ENCODE results near the gene SH3RF3. TPM values are rescaled to one million over a fixed set of nuclear protein-coding genes. Genes with fewer than 3 reads are reported as not detected.
A peak's percentile ranks its signal among the peaks of the same experiment; 100 is the strongest.

SH3RF3 gene
- total RNA-seq, 1 donor from 2014 or later: 1.7 TPM

DNA sequence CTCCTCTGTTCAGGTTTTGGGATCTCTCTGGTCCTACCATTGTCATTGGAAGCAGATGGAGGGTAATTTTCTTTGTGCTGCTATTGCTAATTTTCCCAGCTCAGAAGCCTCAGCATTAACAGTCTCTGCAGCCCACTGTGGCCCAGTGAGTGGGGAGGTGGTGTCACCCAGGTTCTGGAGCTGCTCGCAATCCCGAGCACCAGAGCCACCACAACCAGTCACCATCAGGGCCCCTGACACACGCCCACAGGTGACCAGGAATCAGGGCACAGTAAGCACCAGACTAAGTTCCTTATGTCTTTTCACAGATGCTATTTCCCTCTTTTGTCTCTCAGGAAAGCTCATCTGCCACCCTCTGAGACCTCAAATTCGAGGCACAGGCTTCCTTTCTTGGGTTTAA lies 396.8 kb downstream of the SH3RF3 start:
- no peak for DNase-seq

DNA sequence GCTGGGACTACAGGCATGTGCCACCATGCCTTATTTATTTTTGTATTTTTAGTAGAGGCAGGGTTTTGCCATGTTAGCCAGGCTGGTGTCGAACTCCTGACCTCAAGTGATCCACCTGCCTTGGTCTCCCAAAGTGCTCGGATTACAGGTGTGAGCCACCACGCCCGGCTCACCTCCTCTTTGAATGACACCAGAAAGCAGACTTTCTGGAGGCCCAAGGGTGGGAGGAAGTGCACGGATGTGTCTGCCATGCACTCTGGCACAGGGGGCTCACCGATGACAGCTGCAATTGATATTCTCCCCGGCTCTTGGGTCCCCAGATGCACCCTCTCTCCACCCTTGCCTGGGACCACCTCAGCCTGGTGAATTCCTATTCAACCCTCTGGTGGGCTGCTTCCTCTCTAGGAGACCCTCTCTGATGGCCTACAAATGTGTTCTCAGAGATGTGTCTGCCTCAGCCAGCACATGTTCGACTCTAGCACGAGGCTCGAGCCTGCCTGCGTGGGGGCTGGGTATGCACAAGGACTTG lies 397.5 kb downstream of the SH3RF3 start:
- Mint-ChIP-seq H3K4me3 (ENCODE audit: unreplicated experiment) (no peak overlapping the region), H3K9me3 (ENCODE audit: unreplicated experiment) (peaks cover 9% of the 10 kb centered on the region), H3K27me3 (ENCODE audit: unreplicated experiment) (peaks cover 6% of the 10 kb centered on the region), H3K27ac (ENCODE audit: unreplicated experiment) (no peak overlapping the region), H3K36me3 (ENCODE audit: unreplicated experiment) (no peaks in the 10 kb centered on the region), H3K4me1 (ENCODE audit: low read depth, unreplicated experiment) (peaks cover 28% of the 10 kb centered on the region)
- no peak for TF ChIP-seq CTCF (IDR thresholded peaks at IDR 0.05; ENCODE audit: partially characterized antibody, unreplicated experiment)
- DNase-seq: no peak

More for the DNA sequence above, 396.8 kb downstream of the SH3RF3 start:
- Mint-ChIP-seq H3K36me3 (ENCODE audit: unreplicated experiment) (no peaks in the 10 kb centered on the region), H3K4me3 (ENCODE audit: unreplicated experiment) (no peak overlapping the region), H3K27ac (ENCODE audit: unreplicated experiment) (no peak overlapping the region), H3K9me3 (ENCODE audit: unreplicated experiment) (peaks cover 9% of the 10 kb centered on the region), H3K4me1 (ENCODE audit: low read depth, unreplicated experiment) (peaks cover 28% of the 10 kb centered on the region), H3K27me3 (ENCODE audit: unreplicated experiment) (peaks cover 6% of the 10 kb centered on the region)
- TF ChIP-seq CTCF (IDR thresholded peaks at IDR 0.05; ENCODE audit: partially characterized antibody, unreplicated experiment): no peak

DNA sequence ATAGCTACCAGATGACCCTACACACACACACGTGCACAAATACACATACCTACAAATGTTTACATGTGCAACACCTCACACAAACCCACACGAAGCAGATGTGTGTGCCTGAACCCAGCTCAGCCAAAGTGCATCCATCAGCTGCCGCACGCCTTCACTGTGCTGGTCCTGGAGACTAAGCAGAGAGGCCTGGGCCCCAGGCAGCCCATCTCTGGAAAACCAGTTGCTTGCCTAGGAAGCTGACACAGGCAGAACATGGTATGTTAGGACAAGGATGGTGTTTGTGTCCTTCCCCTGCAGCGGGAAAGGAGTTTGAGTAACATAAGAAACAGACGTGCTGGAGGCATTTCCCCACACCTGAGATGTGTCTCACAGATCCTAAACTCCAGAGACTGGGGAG lies 398.1 kb downstream of the SH3RF3 start:
- no peak for TF ChIP-seq CTCF (IDR thresholded peaks at IDR 0.05; ENCODE audit: partially characterized antibody, unreplicated experiment)
- DNase-seq: no peak
- Mint-ChIP-seq H3K27me3 (ENCODE audit: unreplicated experiment) (peaks cover 6% of the 10 kb centered on the region), H3K27ac (ENCODE audit: unreplicated experiment) (no peak overlapping the region), H3K36me3 (ENCODE audit: unreplicated experiment) (no peaks in the 10 kb centered on the region), H3K4me1 (ENCODE audit: low read depth, unreplicated experiment) (peaks cover 30% of the 10 kb centered on the region), H3K4me3 (ENCODE audit: unreplicated experiment) (no peak overlapping the region), H3K9me3 (ENCODE audit: unreplicated experiment) (peaks cover 9% of the 10 kb centered on the region)

GRCh38 chr2:109527846-109528705 lies 399.1 kb downstream of the SH3RF3 start:
- no peak overlapping the region for H3K27ac Mint-ChIP-seq (ENCODE audit: unreplicated experiment)
- peak overlapping the region; percentile 37 for H3K4me3 Mint-ChIP-seq (ENCODE audit: unreplicated experiment)
- TF ChIP-seq CTCF (IDR thresholded peaks at IDR 0.05; ENCODE audit: partially characterized antibody, unreplicated experiment): no peak
- peaks cover 28% of the 10 kb centered on the region for H3K4me1 Mint-ChIP-seq (ENCODE audit: low read depth, unreplicated experiment)
- DNase-seq: no peak
- peaks cover 9% of the 10 kb centered on the region for H3K9me3 Mint-ChIP-seq (ENCODE audit: unreplicated experiment)
- peaks cover 6% of the 10 kb centered on the region for H3K27me3 Mint-ChIP-seq (ENCODE audit: unreplicated experiment)
- H3K36me3 Mint-ChIP-seq (ENCODE audit: unreplicated experiment): no peaks in the 10 kb centered on the region

Measured in glutamatergic neuron (in vitro differentiated cells).